ENCODE results near the gene USP53.
"Not testable (repeated sequence)": the region's sequence is repeated elsewhere in the genome, so short reads cannot be mapped to it uniquely, and the experiment has no call there.

The USP53 gene

DNA sequence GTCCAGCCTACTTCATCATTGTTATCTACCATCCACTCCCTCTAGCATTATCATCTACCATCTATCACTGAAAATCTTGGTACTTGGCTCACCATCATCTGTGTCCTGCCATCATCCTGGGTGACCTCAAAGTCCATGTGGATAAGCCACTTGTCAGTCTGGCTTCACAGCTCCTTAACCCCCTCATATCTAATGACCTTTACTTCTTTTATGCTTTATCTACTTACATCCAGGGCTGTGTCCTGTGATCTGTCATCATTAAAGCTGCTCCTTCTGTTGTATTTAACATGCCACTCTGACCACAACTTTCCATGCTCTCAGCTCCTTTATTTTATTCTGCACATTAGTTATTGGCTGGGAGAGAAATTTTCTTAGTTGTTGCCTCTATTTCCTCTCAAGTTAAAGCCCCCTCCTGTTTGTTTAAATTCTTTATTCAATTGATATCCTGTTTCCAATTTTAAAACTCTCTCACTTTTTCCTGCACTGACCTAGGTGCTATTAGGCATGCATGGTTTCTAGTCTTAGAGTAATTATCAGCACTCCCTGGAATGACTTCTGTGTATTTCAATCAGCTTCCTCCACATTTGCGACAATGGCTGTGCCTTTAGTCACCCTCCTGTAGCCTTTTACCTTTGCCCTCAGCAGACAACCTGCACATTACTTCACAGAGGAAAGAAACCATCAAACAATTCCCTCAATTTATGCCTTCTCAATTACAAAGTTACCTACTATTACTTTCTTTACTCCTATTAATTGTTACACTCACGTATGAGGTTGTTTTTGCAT, 117.5 kb downstream of the USP53 start:
- Histone ChIP-seq H3K4me3 (ENCODE audit: low read depth, low read length) (no peak overlapping the region), H3K4me1 (no peaks in the 10 kb centered on the region), H3K36me3 (ENCODE audit: control insufficient read depth, insufficient read depth, low read length) (no peaks in the 10 kb centered on the region), H3K27me3 (ENCODE audit: control insufficient read depth, insufficient read depth, low read length) (no peaks in the 10 kb centered on the region), H3K9ac (no peak overlapping the region), H3K79me2 (no peaks in the 10 kb centered on the region), H2AFZ (no peak overlapping the region), H3K4me2 (ENCODE audit: low read length) (no peak overlapping the region), H3K9me3 (ENCODE audit: control insufficient read depth, low read length) (no peaks in the 10 kb centered on the region), H3K27ac (no peak overlapping the region)
- TF ChIP-seq, protein P1, sequence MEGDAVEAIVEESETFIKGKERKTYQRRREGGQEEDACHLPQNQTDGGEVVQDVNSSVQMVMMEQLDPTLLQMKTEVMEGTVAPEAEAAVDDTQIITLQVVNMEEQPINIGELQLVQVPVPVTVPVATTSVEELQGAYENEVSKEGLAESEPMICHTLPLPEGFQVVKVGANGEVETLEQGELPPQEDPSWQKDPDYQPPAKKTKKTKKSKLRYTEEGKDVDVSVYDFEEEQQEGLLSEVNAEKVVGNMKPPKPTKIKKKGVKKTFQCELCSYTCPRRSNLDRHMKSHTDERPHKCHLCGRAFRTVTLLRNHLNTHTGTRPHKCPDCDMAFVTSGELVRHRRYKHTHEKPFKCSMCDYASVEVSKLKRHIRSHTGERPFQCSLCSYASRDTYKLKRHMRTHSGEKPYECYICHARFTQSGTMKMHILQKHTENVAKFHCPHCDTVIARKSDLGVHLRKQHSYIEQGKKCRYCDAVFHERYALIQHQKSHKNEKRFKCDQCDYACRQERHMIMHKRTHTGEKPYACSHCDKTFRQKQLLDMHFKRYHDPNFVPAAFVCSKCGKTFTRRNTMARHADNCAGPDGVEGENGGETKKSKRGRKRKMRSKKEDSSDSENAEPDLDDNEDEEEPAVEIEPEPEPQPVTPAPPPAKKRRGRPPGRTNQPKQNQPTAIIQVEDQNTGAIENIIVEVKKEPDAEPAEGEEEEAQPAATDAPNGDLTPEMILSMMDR (IDR thresholded peaks at IDR 0.05), result no peak

DNA sequence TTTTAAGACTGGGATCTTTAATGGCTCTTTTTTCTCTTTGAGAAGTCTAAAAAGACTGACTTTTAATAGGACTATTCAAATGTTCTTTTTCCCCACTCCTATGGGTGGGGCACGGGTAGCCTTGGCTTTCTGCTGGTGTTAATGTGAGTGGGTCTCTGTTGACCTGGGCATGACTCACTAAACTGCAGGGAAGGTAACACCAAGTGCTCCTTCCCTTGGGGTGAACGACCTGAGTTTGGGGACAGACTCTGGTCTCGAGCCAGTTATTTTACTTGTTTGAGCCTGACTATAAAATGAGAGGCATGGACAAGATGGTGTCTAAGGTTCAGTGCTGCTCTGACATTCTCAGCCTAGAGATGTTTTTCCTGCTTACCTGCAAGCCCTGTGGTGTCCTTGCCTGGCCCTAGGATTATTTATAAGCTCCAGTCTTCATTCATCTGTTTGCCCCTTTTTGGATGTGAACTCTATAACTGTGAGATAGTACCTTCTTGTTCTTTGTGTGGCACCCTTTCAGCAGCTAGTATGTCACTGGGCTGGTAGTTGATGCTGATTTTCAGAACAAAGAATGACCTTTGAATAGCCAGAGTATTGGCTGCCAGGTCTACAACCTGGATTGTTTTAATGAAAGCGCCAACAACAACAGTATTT, 123.9 kb downstream of the USP53 start:
- H3K4me1 ChIP-seq; H3K9ac ChIP-seq; H3K79me2 ChIP-seq; H3K9me3 ChIP-seq (ENCODE audit: control insufficient read depth, low read length); H3K27me3 ChIP-seq (ENCODE audit: control insufficient read depth, insufficient read depth, low read length); H3K36me3 ChIP-seq (ENCODE audit: control insufficient read depth, insufficient read depth, low read length); H2AFZ ChIP-seq; H3K27ac ChIP-seq; H3K4me3 ChIP-seq (ENCODE audit: low read depth, low read length); H3K4me2 ChIP-seq (ENCODE audit: low read length): not testable (repeated sequence)

DNA sequence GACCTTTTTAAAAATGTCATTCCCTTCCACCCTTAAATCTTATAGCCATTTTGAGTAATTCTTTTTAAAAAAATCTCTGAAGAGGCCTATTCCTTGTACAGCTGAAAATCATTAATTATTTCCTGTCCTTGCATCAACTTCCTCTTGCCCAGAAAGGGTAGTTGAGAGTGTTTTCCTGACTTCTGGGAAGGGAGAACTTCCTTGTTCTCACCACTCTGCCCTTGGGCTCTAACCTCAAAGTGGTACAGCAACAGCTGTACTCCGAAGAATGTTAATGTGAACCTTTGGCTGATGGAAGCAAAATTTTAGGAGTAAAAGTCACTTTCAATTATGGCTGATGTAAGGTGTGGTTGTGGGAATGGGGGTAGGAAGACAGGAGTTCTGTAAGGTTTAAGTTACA, 124.5 kb downstream of the USP53 start:
- Histone ChIP-seq H3K79me2 (no peaks in the 10 kb centered on the region), H3K4me3 (ENCODE audit: low read depth, low read length) (no peak overlapping the region), H3K9ac (no peak overlapping the region), H2AFZ (no peak overlapping the region), H3K36me3 (ENCODE audit: control insufficient read depth, insufficient read depth, low read length) (no peaks in the 10 kb centered on the region), H3K4me1 (no peaks in the 10 kb centered on the region), H3K4me2 (ENCODE audit: low read length) (no peak overlapping the region), H3K27me3 (ENCODE audit: control insufficient read depth, insufficient read depth, low read length) (no peaks in the 10 kb centered on the region), H3K27ac (no peak overlapping the region), H3K9me3 (ENCODE audit: control insufficient read depth, low read length) (no peaks in the 10 kb centered on the region)
- TF ChIP-seq, protein P1 (IDR thresholded peaks at IDR 0.05), result no peak

DNA sequence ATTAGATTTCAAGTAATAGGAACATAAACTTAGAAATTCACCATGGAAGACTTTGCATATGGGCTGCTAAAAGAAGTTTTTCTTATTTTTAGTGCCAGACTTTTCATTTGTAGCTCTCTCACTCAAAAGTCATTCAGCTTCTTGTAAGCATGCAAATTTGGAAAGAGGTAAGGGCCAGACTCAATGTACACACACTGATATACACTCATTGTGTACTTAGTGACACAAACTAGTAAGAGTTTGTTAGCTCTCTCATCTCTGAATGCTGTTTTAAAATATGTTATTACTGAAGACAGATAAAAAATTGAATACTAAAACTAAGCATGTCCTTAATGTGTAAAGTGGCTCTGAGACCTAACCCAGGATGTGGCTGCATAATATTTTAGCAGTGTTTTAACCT, 127.4 kb downstream of the USP53 start:
- not testable (repeated sequence) for H3K27me3 ChIP-seq (ENCODE audit: control insufficient read depth, insufficient read depth, low read length); H3K9ac ChIP-seq; H3K4me1 ChIP-seq; H3K36me3 ChIP-seq (ENCODE audit: control insufficient read depth, insufficient read depth, low read length); H3K4me3 ChIP-seq (ENCODE audit: low read depth, low read length); H2AFZ ChIP-seq; H3K27ac ChIP-seq; H3K9me3 ChIP-seq (ENCODE audit: control insufficient read depth, low read length); H3K79me2 ChIP-seq; H3K4me2 ChIP-seq (ENCODE audit: low read length)

DNA sequence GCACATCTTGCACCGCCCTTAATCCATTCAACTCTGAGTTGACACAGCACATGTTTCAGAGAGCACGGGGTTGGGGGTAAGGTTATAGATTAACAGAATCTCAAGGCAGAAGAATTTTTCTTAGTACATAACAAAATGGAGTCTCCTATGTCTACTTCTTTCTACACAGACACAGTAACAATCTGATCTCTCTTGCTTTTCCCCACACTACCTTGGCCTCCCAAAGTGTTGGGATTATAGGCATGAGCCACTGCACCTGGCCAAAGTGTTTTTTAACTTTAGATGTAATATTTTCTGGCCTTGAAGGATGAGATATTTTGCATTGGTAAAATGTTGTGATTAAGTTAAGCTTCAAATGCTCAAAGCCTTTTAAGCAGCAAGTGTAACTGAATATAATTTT, 130.8 kb downstream of the USP53 start:
- not testable (repeated sequence) for H3K27me3 ChIP-seq (ENCODE audit: control insufficient read depth, insufficient read depth, low read length); H3K27ac ChIP-seq; H3K79me2 ChIP-seq; H2AFZ ChIP-seq; H3K9me3 ChIP-seq (ENCODE audit: control insufficient read depth, low read length); H3K9ac ChIP-seq; H3K4me1 ChIP-seq; H3K4me2 ChIP-seq (ENCODE audit: low read length); H3K36me3 ChIP-seq (ENCODE audit: control insufficient read depth, insufficient read depth, low read length); H3K4me3 ChIP-seq (ENCODE audit: low read depth, low read length)

Data from parathyroid adenoma (tissue), 2 donors.